ENCODE measurements around the gene C2orf15. TPM values are rescaled to one million over a fixed set of nuclear protein-coding genes. Genes with fewer than 3 reads are reported as not detected.

Gene C2orf15
- total and polyA plus RNA-seq, 2 of the 8 experiments (the other 6 are each of a cell fraction or from before 2014, with no cell fraction given) = 3.6 to 6.5 TPM

- no peak for TF ChIP-seq SIN3A (conservative IDR thresholded peaks at IDR 0.05 in 1 of 2, IDR thresholded peaks at IDR 0.05 in 1 of 2; ENCODE audit: low read depth in 1 of 2, low read length in 2 of 2)
- TF ChIP-seq RNF2 (IDR thresholded peaks at IDR 0.05; ENCODE audit: borderline replicate concordance, low read depth, low read length, missing control alignments, poor library complexity, severe bottlenecking) = no peak
- no peak for TF ChIP-seq YY1 (IDR thresholded peaks at IDR 0.05; ENCODE audit: low read depth, low read length)
Observed at GRCh38 chr2:99171377-99172140, 30.1 kb downstream of the C2orf15 start (continued).

All from H1 (cell line).